Activated naive CD8-positive, alpha-beta T cell treated with anti-CD3 and anti-CD28 coated beads, Interleukin-2, amount 10 ng/mL, durations not matched to agents 7 days and 5 days (primary cell): ENCODE measurements around the gene RUFY4. TPM values are rescaled to one million over a fixed set of nuclear protein-coding genes. Genes with fewer than 3 reads are reported as not detected.
"Not testable (repeated sequence)": the region's sequence is repeated elsewhere in the genome, so short reads cannot be mapped to it uniquely, and the experiment has no call there.

Experiments
- ATAC-seq: fragments of 150-1000 bp; cut with Tn5 transposase; one replicate; pipeline ENCODE4 v1.10.0; 2021; ENCODE audit warnings: low read depth, moderate library complexity
- POLR2A ChIA-PET: fragments of 350-600 bp; sonication (Branson Sonifier 250); formaldehyde crosslinking; loops from one replicate; lab custom pipeline; 2021; ENCODE audit warnings: antibody characterized with exemption; lab: Charles Lee
- DNase-seq: peaks from one replicate; pipeline ENCODE4 v3.0.0; 2021
- H3K27ac Mint-ChIP-seq: one replicate; pipeline ENCODE4 v1.8.0; 2022; ENCODE audit warnings: mild to moderate bottlenecking, mixed read lengths
- H3K27me3 Mint-ChIP-seq: one replicate; pipeline ENCODE4 v1.8.0; 2022; ENCODE audit warnings: mild to moderate bottlenecking, moderate library complexity, mixed read lengths
- H3K36me3 Mint-ChIP-seq: one replicate; pipeline ENCODE4 v1.8.0; 2021; ENCODE audit warnings: mild to moderate bottlenecking, mixed read lengths
- H3K4me1 Mint-ChIP-seq: one replicate; pipeline ENCODE4 v1.8.0; 2021; ENCODE audit warnings: mixed read lengths
- H3K4me3 Mint-ChIP-seq: one replicate; pipeline ENCODE4 v1.8.0; 2022; ENCODE audit warnings: mild to moderate bottlenecking, moderate library complexity, mixed read lengths
- H3K9me3 Mint-ChIP-seq: one replicate; pipeline ENCODE4 v1.8.0; 2021; ENCODE audit warnings: mixed read lengths
- total RNA-seq, 2 experiments: library from RNA; stranded (reverse); gene quantifications; one replicate each; pipeline ENCODE4 v1.2.3, GENCODE V29; 2021

Gene RUFY4
- total RNA-seq, 2 experiments from 2014 or later, result 3.0 to 4.9 TPM

DNA sequence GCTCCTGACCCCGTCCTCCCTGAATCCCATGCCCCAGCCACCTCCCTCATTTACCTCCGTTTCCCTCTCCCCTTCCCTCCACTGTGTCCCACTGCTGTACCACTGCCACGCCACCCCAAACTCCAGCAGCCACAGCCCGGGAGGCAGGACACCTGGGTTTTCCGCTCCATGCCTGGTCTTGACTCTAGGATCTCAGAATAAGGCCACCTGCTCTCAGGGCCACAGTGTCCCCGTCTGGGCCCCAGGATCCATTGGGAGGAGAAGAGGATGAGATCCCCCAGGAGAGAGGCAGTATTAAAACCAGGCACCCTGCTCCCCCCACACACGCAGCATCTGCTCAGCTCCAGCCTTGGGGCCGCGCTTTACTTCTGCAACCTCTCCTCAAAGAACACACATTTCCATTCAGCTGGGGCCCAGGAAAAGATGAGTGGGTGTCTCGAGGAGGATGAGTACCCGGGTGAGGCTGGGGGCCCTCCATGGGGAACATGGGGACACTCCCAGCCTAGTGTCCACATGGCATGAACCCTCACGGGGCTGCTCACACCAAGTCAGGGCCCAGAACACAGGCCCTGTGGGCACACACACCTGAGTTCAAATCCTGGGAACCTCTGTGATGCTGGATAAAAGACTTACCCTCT is 33.5 kb upstream of the RUFY4 start:
- ATAC-seq (no peak), DNase-seq (no peak)
- POLR2A ChIA-PET, result no interaction called here
- H3K27ac Mint-ChIP-seq, result peak overlapping the region; percentile 85
- H3K27me3 Mint-ChIP-seq, result no peaks in the 10 kb centered on the region
- peak overlapping the region; percentile 80 for H3K4me3 Mint-ChIP-seq
- H3K4me1 Mint-ChIP-seq, result peaks cover 28% of the 10 kb centered on the region
- H3K36me3 Mint-ChIP-seq, result peaks cover 16% of the 10 kb centered on the region
- H3K9me3 Mint-ChIP-seq, result no peaks in the 10 kb centered on the region

DNA sequence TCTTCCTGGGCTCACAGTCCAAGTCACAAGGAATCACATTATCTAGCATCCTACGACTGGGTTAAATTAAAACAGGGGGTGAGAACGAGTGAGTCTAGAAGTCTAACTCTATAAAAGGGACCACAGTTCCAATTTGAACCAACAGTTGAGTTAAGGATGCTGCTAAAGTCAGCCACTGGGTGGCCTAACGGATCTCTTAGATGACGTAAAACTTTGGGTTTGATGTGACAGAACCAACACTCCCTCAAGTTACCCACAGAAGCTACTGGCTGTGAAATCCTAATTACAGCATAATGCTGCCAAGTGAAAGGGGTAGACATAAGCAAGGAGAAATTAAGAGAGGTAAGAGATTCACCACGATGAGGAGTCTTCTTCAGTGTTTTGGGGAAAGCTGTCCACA is 32.7 kb upstream of the RUFY4 start:
- Mint-ChIP-seq H3K36me3 (peaks cover 23% of the 10 kb centered on the region), H3K27me3 (no peaks in the 10 kb centered on the region), H3K9me3 (peaks cover 4% of the 10 kb centered on the region), H3K4me3 (no peak overlapping the region), H3K4me1 (peaks cover 35% of the 10 kb centered on the region), H3K27ac (no peak overlapping the region)
- DNase-seq (no peak), ATAC-seq (no peak)
- POLR2A ChIA-PET, result no interaction called here

DNA sequence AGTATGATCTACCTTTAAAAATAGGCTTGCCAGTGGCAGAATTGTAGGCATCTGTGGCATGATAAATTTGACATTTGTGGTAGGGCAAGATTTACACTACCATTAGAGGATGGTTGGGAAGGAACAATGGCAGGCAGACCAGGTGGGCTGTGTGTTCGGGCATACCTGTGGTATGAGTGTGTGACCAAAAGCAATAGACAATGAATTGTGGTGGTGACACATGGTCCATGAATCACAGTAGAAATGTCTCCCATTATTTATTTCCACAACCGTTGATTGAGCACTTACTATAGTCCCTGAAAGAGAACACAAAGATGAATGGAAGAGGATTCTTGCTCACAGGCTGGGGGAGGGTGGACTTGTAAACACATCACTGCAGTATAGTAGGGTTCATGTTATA is 29.9 kb upstream of the RUFY4 start:
- Mint-ChIP-seq H3K4me1 (peaks cover 40% of the 10 kb centered on the region), H3K9me3 (peaks cover 9% of the 10 kb centered on the region), H3K36me3 (peaks cover 36% of the 10 kb centered on the region), H3K27ac (peak overlapping the region; percentile 46), H3K4me3 (peak overlapping the region; percentile 0), H3K27me3 (no peaks in the 10 kb centered on the region)
- POLR2A ChIA-PET, result no interaction called here
- no peak for ATAC-seq
- no peak for DNase-seq

DNA sequence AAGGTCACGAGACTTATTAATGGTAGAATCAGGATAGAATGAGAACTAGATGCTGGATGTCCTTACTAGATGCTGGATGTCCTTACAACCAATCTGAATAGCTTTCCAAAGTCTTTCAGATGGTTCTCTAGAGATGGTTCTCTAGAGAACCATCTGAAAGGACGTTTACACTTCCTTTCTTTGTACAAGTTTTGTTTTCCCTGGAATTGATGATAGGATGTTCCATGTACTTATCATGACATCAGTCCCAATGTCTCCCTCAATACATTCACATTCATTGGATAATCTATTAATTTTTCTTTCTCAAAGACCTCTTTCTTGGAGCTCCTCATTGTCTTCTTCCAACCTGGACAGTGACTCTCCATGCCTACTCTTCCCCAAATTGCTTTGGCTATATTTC is 28.2 kb upstream of the RUFY4 start:
- Mint-ChIP-seq H3K27me3 (no peaks in the 10 kb centered on the region), H3K27ac (peak overlapping the region; percentile 67), H3K36me3 (peaks cover 45% of the 10 kb centered on the region), H3K4me3 (no peak overlapping the region), H3K9me3 (peaks cover 16% of the 10 kb centered on the region), H3K4me1 (peaks cover 36% of the 10 kb centered on the region)
- no peak for ATAC-seq
- DNase-seq, result no peak
- POLR2A ChIA-PET, result no interaction called here

DNA sequence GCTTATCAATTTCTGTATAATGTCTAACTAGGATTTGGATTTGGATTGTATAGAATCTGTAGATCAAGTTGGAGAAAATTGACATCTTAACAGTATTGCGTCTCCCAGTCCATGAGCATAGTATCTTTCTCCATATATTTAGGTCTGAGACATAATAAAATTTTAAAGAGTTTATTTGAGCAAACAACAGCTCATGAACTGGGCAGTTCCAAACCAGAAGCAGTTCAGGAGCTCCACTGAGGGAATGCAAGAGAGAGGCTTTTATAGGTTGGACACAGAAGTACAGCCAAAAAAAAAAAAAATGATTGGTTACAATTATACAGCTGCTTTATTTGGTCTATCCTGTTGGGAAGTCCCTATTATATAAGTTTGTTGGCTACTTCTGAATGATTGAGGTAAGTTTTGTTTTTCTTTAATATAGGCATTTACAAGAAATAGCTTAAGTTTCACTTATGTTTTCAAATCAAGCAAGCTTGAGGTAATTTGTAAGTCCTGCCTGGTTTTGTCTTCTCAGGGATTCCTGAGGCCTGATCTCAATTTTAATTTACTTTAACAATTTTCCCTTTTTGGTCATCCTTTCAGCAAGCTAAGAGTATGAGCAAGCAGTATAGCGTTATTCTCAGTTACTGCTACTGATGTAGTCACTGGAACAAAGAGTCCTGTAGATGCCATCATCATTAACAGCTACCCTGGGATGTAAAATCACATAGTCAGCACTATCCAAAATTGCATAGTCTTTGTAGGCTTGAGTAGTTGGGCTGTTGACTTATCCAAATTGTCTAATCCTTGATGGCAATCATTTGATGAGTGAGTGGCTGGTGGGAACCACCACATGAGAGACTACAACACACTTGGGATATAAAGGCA is 27.5 kb upstream of the RUFY4 start:
- Mint-ChIP-seq H3K9me3 (peaks cover 16% of the 10 kb centered on the region), H3K27me3 (no peaks in the 10 kb centered on the region), H3K27ac (peak overlapping the region; percentile 74), H3K4me1 (peaks cover 34% of the 10 kb centered on the region), H3K36me3 (peaks cover 47% of the 10 kb centered on the region), H3K4me3 (no peak overlapping the region)
- ATAC-seq (peak; percentile 50), DNase-seq (no peak)
- POLR2A ChIA-PET, result interaction anchor here (1.1 kb wide), 1 partner anchor 252 kb away, joined by 3 read pairs; no protein-coding TSS in a partner anchor

DNA sequence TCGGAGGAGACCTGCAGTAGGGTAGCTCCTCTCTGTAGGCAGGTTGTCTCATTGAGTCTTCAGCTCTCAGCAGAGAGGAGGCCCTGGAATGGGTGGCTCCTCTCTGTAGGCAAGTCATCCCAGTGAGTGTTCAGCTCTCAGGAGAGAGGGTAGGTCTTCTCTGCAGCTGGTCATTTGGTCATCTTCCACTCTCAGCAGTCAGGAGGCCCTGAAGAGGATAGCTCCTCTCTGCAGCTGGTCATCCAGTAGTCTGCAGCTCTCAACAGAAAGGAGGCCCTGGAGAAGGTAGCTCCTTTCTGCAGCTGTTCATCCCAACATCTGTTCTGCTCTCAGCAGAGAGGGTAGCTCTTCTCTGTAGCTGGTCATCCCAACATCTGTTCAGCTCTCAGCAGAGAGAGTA is 26.0 kb upstream of the RUFY4 start:
- Mint-ChIP-seq H3K27me3 (no peaks in the 10 kb centered on the region), H3K36me3 (peaks cover 46% of the 10 kb centered on the region), H3K4me3 (no peak overlapping the region), H3K27ac (peak overlapping the region; percentile 60), H3K9me3 (peaks cover 16% of the 10 kb centered on the region), H3K4me1 (peaks cover 31% of the 10 kb centered on the region)
- DNase-seq (no peak), ATAC-seq (no peak)
- POLR2A ChIA-PET, result no interaction called here

DNA sequence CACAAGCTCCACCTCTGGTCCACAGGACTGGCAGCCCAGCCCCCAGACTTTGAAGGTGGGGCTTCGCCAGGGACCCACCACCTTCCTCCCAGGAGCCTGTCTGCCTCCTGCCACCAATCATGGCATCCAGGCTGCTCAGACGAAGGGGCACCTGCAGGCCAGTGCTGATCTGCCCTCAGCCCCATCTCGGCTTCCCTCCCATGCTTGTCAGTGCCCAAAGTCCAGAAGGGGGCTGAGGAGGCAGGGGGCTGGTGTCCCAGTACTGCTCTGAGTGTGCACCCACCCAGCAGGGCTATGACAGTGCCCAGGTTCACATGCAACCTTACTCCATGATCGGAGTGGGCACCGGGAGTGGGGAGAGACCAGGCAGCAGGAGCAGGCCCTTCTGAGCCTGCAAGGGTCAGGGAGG is 25.3 kb upstream of the RUFY4 start:
- no peak for DNase-seq
- Mint-ChIP-seq H3K36me3 (peaks cover 49% of the 10 kb centered on the region), H3K4me1 (peaks cover 27% of the 10 kb centered on the region), H3K4me3 (no peak overlapping the region), H3K9me3 (peaks cover 16% of the 10 kb centered on the region), H3K27me3 (peaks cover 3% of the 10 kb centered on the region), H3K27ac (no peak overlapping the region)
- POLR2A ChIA-PET, result no interaction called here
- no peak for ATAC-seq

DNA sequence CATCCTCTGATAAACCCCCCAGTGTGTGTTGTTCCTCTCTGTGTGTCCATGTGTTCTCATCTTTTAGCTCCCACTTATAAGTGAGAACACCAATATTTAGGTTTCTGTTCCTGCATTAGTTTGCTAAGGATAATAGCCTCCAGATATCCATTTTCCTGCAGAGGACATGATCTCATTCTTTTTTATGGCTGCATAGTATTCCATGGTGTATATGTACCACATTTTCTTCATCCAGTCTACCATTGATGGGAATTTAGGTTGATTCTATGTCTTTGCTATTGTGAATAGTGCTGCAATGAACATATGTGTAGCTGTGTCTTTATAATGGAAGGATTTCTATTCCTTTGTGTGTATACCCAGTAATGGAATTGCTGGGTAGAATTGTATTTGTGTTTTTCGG is 24.5 kb upstream of the RUFY4 start:
- H3K27me3 Mint-ChIP-seq, H3K4me3 Mint-ChIP-seq, H3K27ac Mint-ChIP-seq, DNase-seq, POLR2A ChIA-PET, ATAC-seq: not testable (repeated sequence)
- H3K9me3 Mint-ChIP-seq, result peaks cover 19% of the 10 kb centered on the region
- H3K4me1 Mint-ChIP-seq, result peaks cover 20% of the 10 kb centered on the region
- H3K36me3 Mint-ChIP-seq, result peaks cover 47% of the 10 kb centered on the region

DNA sequence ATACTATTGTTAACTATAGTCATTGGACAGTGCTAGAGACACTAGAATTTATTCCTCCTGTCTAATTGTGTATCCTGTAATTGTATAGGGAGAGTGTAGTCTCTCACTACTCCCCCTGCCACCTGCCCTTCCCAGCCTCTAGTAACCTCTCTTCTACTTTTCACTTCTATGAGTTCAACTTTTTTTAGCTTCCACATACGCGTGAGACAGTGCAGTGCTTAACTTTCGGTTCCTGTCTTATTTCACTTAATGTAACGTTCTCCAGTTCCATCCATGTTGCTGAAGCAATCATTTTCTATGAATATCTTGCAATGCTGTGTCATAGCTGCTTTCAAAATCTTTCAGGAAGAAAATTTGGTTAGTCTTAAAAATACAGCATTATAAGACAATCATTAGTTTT is 22.8 kb upstream of the RUFY4 start:
- POLR2A ChIA-PET, result no interaction called here
- Mint-ChIP-seq H3K36me3 (peaks cover 44% of the 10 kb centered on the region), H3K27me3 (peaks cover 9% of the 10 kb centered on the region), H3K4me1 (peaks cover 10% of the 10 kb centered on the region), H3K27ac (no peak overlapping the region), H3K9me3 (peaks cover 19% of the 10 kb centered on the region), H3K4me3 (no peak overlapping the region)
- DNase-seq (no peak), ATAC-seq (no peak)

DNA sequence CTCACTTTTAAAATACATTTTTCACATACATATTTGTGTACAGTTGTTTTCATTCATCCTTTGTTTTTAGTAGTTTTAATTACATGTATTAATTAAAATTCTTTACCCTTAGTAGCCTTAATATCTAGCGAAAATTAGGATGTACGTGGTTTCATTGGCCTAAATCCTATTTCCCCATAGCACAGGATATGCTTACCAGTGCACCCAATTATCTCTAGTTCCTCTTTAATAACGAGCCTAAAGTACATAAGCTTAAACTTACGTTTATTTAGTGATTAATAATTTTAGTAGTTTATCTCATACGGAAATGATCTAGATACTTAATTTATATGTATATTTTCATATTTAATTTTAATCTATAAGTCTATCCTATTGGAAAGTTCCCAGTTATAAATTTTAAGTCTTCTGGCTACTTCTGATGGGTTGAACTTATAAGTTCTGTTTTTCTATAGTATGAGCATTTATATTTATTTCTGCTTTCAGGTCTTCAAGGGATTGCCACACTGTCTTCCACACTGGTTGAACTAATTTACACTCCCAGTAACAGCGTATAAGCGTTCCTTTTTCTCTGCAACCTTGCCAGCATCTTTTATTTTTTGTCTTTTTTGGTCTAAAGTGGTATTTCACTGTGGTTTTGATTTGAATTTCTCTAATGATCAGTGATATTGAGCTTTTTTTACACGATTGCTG is 21.4 kb upstream of the RUFY4 start:
- Mint-ChIP-seq H3K36me3 (peaks cover 34% of the 10 kb centered on the region), H3K4me3 (no peak overlapping the region), H3K9me3 (peaks cover 15% of the 10 kb centered on the region), H3K4me1 (peaks cover 2% of the 10 kb centered on the region), H3K27ac (no peak overlapping the region), H3K27me3 (peaks cover 15% of the 10 kb centered on the region)
- POLR2A ChIA-PET, result interaction anchor here (0.6 to 0.7 kb wide), 2 partner anchors 9 to 40 kb away, joined by 3 to 4 read pairs; no protein-coding TSS in a partner anchor
- DNase-seq, result no peak
- no peak for ATAC-seq

DNA sequence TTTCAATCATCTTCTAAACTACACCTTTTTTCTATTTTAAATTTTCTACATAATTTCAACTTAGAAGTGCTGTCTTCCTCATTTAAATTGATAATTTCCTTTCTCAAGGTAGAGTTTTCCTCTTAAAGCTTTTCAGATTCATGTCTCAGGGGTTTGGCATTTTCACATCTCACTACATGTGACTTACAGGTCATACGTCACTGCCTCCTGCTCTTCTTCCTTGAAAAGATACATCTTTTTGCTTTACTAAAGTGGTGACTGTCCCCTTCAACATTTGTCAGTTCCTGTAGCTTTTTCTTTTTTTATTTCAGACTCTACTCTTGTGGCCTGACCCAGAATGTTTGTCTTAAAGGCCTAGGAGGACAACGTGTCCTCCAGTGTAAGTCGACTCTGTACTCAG is 17.1 kb upstream of the RUFY4 start:
- Mint-ChIP-seq H3K27ac (no peak overlapping the region), H3K9me3 (peaks cover 6% of the 10 kb centered on the region)
- POLR2A ChIA-PET, result interaction anchor here (0.6 kb wide), 1 partner anchor 10 kb away, joined by 3 read pairs; no protein-coding TSS in a partner anchor

DNA sequence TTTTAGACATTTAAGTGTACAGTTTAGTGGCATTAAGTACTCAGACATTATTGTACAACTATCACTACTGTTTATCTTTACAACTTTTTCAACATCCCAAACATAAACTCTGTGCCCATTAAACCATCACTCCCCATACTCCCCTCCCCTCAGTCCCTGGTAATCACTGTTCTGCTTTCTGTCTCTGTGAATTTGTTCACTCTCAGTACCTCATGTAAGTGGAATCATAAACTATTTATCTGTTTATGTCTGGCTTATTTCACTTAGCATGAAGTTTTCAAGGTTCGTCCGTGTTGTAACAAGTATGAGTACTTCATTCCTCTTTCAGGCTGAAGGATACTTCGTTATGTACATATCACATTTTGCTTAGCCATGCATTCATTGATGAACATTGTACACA is 9.8 kb upstream of the RUFY4 start:
- Mint-ChIP-seq H3K36me3 (peaks cover 4% of the 10 kb centered on the region), H3K27ac (no peak overlapping the region), H3K4me1 (no peaks in the 10 kb centered on the region), H3K9me3 (no peaks in the 10 kb centered on the region), H3K4me3 (no peak overlapping the region), H3K27me3 (peaks cover 5% of the 10 kb centered on the region)
- DNase-seq (no peak), ATAC-seq (no peak)
- POLR2A ChIA-PET, result no interaction called here

More for the DNA sequence above, 17.1 kb upstream of the RUFY4 start:
- DNase-seq (no peak), ATAC-seq (no peak)
- H3K36me3 Mint-ChIP-seq, result peaks cover 24% of the 10 kb centered on the region
- peaks cover 15% of the 10 kb centered on the region for H3K27me3 Mint-ChIP-seq
- H3K4me3 Mint-ChIP-seq, result no peak overlapping the region
- no peaks in the 10 kb centered on the region for H3K4me1 Mint-ChIP-seq

DNA sequence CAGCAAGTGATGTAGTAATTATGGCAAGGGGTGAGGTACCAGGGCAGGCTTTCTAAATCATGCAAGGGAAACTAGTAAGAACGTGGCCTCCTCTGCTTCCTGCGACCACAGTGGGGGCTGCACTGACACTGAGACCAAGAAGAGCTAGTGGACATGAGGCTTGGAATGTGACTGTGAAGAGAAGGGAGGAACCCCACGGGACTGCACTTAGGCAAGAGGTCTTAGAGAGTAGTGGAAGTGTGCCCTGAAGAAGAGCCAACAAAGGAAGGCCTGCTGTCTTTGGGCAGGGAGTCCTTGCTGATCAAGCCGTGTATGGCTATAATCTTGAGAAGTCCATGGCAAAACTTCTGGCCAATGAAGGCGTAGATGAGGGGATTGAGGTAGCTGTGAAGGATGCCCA is 8.9 kb upstream of the RUFY4 start:
- Mint-ChIP-seq H3K9me3 (no peaks in the 10 kb centered on the region), H3K36me3 (peaks cover 4% of the 10 kb centered on the region), H3K4me1 (no peaks in the 10 kb centered on the region), H3K4me3 (no peak overlapping the region), H3K27me3 (peaks cover 5% of the 10 kb centered on the region), H3K27ac (no peak overlapping the region)
- DNase-seq (no peak), ATAC-seq (no peak)
- POLR2A ChIA-PET, result no interaction called here
